HEK293 (cell line): ENCODE data around the gene NHS.

Experiments used
- CTCF ChIA-PET: fragments of 350-600 bp; formaldehyde crosslinking; extraction: SDS; loops from one replicate; lab custom pipeline; 2021; ENCODE audit warnings: antibody characterized with exemption; lab: Yijun Ruan, JAX
- POLR2A ChIA-PET: fragments of 300-600 bp; formaldehyde crosslinking; extraction: SDS; loops from one replicate; lab custom pipeline; 2020; ENCODE audit warnings: antibody characterized with exemption, inconsistent platforms; lab: Yijun Ruan, JAX
- H3K27ac ChIP-seq: fragments of 200-500 bp; sonication (Bioruptor generic); 2 replicates; pipeline ENCODE4 v1.5.1; 2014; ENCODE audit warnings: low read depth, low read length, control low read depth, inconsistent platforms; ENCODE audit errors: extremely low read depth
- H3K36me3 ChIP-seq, 2 experiments: fragments of 200-500 bp in 1 of 2; sonication (Bioruptor generic) in 1 of 2; 1 replicate in 1 of 2; 2 replicates in 1 of 2; pipeline ENCODE4 v1.5.1; 2014 to 2017; ENCODE audit warnings: inconsistent platforms in 2 of 2, low read length in 2 of 2; ENCODE audit not compliant: control insufficient read depth in 2 of 2, insufficient read depth in 1 of 2
- H3K4me1 ChIP-seq: fragments of 200-500 bp; sonication (Bioruptor generic); 2 replicates; pipeline ENCODE4 v1.5.1; 2014; ENCODE audit warnings: mild to moderate bottlenecking, low read length, inconsistent platforms; ENCODE audit not compliant: control insufficient read depth, insufficient read depth
- H3K4me3 ChIP-seq: 2 replicates; pipeline ENCODE4 v1.5.1; 2011; ENCODE audit warnings: low read depth, mild to moderate bottlenecking, control low read depth, low read length, moderate library complexity
- H3K9me3 ChIP-seq: fragments of 200-500 bp; sonication (Bioruptor generic); 2 replicates; pipeline ENCODE4 v1.5.1; 2014; ENCODE audit warnings: low read depth, low read length, inconsistent platforms; ENCODE audit not compliant: control insufficient read depth, insufficient read depth
- BCL6B ChIP-seq: fragments of 450-650 bp; formaldehyde crosslinking; IDR thresholded peaks from 2 replicates; pipeline ENCODE4 v1.5.1; 2017; ENCODE audit warnings: missing biosample characterization, missing genetic modification characterization
- GFI1B ChIP-seq: fragments of 450-650 bp; formaldehyde crosslinking; IDR thresholded peaks from 2 replicates; pipeline ENCODE4 v1.5.1; 2016; ENCODE audit warnings: missing biosample characterization, missing genetic modification characterization
- MYNN ChIP-seq: fragments of 450-650 bp; formaldehyde crosslinking; IDR thresholded peaks from 2 replicates; pipeline ENCODE4 v1.5.1; 2016; ENCODE audit warnings: missing biosample characterization, missing genetic modification characterization, borderline replicate concordance
- OVOL3 ChIP-seq: fragments of 450-650 bp; formaldehyde crosslinking; IDR thresholded peaks from 2 replicates; pipeline ENCODE4 v1.5.1; 2016; ENCODE audit warnings: missing biosample characterization, missing genetic modification characterization
- PBX3 ChIP-seq: sonication (generic); formaldehyde crosslinking; IDR thresholded peaks from 2 replicates; pipeline ENCODE4 v1.8.1; 2022; ENCODE audit warnings: mild to moderate bottlenecking, moderate library complexity, missing genetic modification reagents
- PRDM1 ChIP-seq: fragments of 450-650 bp; formaldehyde crosslinking; IDR thresholded peaks from 2 replicates; pipeline ENCODE4; 2016; ENCODE audit warnings: missing biosample characterization, missing genetic modification characterization
- REST ChIP-seq: fragments of 450-650 bp; formaldehyde crosslinking; IDR thresholded peaks from 2 replicates; pipeline ENCODE4 v1.5.1; 2016; ENCODE audit warnings: missing biosample characterization, missing genetic modification characterization
- SCRT2 ChIP-seq: fragments of 450-650 bp; formaldehyde crosslinking; IDR thresholded peaks from 2 replicates; pipeline ENCODE4 v1.5.1; 2016; ENCODE audit warnings: missing biosample characterization, missing genetic modification characterization
- TCF7L2 ChIP-seq: IDR thresholded peaks from 2 replicates; pipeline ENCODE4 v1.6.1; 2011; ENCODE audit warnings: low read depth, mild to moderate bottlenecking, inconsistent platforms, low read length, moderate library complexity, borderline replicate concordance
- ZBTB44 ChIP-seq: fragments of 450-650 bp; IDR thresholded peaks from 2 replicates; pipeline ENCODE4 v1.5.1; 2018; ENCODE audit warnings: missing biosample characterization, mild to moderate bottlenecking, missing genetic modification characterization
- ZBTB6 ChIP-seq: fragments of 450-650 bp; formaldehyde crosslinking; IDR thresholded peaks from 2 replicates; pipeline ENCODE4 v1.5.1; 2017; ENCODE audit warnings: missing biosample characterization, missing genetic modification characterization
- ZIC2 ChIP-seq: fragments of 450-650 bp; formaldehyde crosslinking; IDR thresholded peaks from 2 replicates; pipeline ENCODE4 v1.5.1; 2016; ENCODE audit warnings: missing biosample characterization, missing genetic modification characterization
- ZNF155 ChIP-seq: fragments of 450-650 bp; formaldehyde crosslinking; IDR thresholded peaks from 2 replicates; pipeline ENCODE4 v1.5.1; 2016; ENCODE audit warnings: missing biosample characterization, missing genetic modification characterization
- ZNF202 ChIP-seq: fragments of 450-650 bp; formaldehyde crosslinking; IDR thresholded peaks from 2 replicates; pipeline ENCODE4 v1.5.1; 2016; ENCODE audit warnings: missing biosample characterization, missing genetic modification characterization, borderline replicate concordance
- ZNF548 ChIP-seq: fragments of 450-650 bp; formaldehyde crosslinking; IDR thresholded peaks from 2 replicates; pipeline ENCODE4 v1.5.1; 2016; ENCODE audit warnings: missing biosample characterization, missing genetic modification characterization
- ZNF549 ChIP-seq: fragments of 450-650 bp; IDR thresholded peaks from 2 replicates; pipeline ENCODE4 v1.5.1; 2018; ENCODE audit warnings: missing biosample characterization, missing genetic modification characterization, mild to moderate bottlenecking, inconsistent platforms, moderate library complexity
- ZNF560 ChIP-seq: fragments of 450-650 bp; formaldehyde crosslinking; IDR thresholded peaks from 2 replicates; pipeline ENCODE4 v1.5.1; 2017; ENCODE audit warnings: missing biosample characterization, missing genetic modification characterization, borderline replicate concordance
- ZNF626 ChIP-seq: fragments of 450-650 bp; sonication (Bioruptor Pico); formaldehyde crosslinking; IDR thresholded peaks from 2 replicates; pipeline ENCODE4 v1.5.1; 2018; ENCODE audit warnings: missing biosample characterization, missing genetic modification characterization, inconsistent platforms
- ZNF670 ChIP-seq: fragments of 450-650 bp; formaldehyde crosslinking; IDR thresholded peaks from 2 replicates; pipeline ENCODE4 v1.5.1; 2016; ENCODE audit warnings: missing biosample characterization, missing genetic modification characterization, low read depth
- ZNF791 ChIP-seq: fragments of 450-650 bp; formaldehyde crosslinking; IDR thresholded peaks from 2 replicates; pipeline ENCODE4 v1.5.1; 2016; ENCODE audit warnings: missing biosample characterization, missing genetic modification characterization
- ZNF837 ChIP-seq: fragments of 450-650 bp; formaldehyde crosslinking; IDR thresholded peaks from 2 replicates; pipeline ENCODE4 v1.5.1; 2016; ENCODE audit warnings: missing biosample characterization, missing genetic modification characterization
- ZSCAN16 ChIP-seq: fragments of 450-650 bp; formaldehyde crosslinking; IDR thresholded peaks from 2 replicates; pipeline ENCODE4 v1.5.1; 2016; ENCODE audit warnings: missing biosample characterization, missing genetic modification characterization
- ZSCAN30 ChIP-seq: fragments of 450-650 bp; IDR thresholded peaks from 2 replicates; pipeline ENCODE4 v1.5.1; 2018; ENCODE audit warnings: missing biosample characterization, mild to moderate bottlenecking, missing genetic modification characterization, moderate library complexity

Gene NHS

GRCh38 chrX:17413228-17413627 lies 38.2 kb downstream of the NHS start (continued):
- TF ChIP-seq TCF7L2: peak; percentile 64
- no peak for TF ChIP-seq ZBTB44
- TF ChIP-seq GFI1B (tag by site-specific recombination): no peak
- TF ChIP-seq ZBTB6 (tag by site-specific recombination): no peak
- TF ChIP-seq OVOL3 (tag by site-specific recombination): peak; percentile 17; the same call in 1 of the 2 replicates
- no peak for TF ChIP-seq ZNF670 (tag by site-specific recombination)
- TF ChIP-seq, all 188 proteins: peak for 47

- H3K4me1 ChIP-seq: peaks cover 27% of the 10 kb centered on the region
- CTCF ChIA-PET: interaction anchor here (0.6 kb wide), 1 partner anchor 143 kb away, joined by 3 read pairs; no protein-coding TSS in a partner anchor
- no peak overlapping the region; the same call in 1 of the 2 replicates for H3K27ac ChIP-seq
- TF ChIP-seq SCRT2 (no peak), MYNN (tag by site-specific recombination) (peak; percentile 72), OVOL3 (tag by site-specific recombination) (no peak)
- no peak overlapping the region for H3K4me3 ChIP-seq
- no peaks in the 10 kb centered on the region for H3K9me3 ChIP-seq
- no peaks in the 10 kb centered on the region for H3K36me3 ChIP-seq
- POLR2A ChIA-PET: no interaction called here
Measured at GRCh38 chrX:17414027-17414658, 39.1 kb downstream of the NHS start.

- Histone ChIP-seq H3K4me1 (peaks cover 25% of the 10 kb centered on the region), H3K9me3 (no peaks in the 10 kb centered on the region), H3K4me3 (no peak overlapping the region), H3K36me3 (no peaks in the 10 kb centered on the region), H3K27ac (no peak overlapping the region)
- POLR2A ChIA-PET: no interaction called here
- CTCF ChIA-PET: interaction anchor here (0.7 kb wide), 1 partner anchor 64 kb away, joined by 3 read pairs; no protein-coding TSS in a partner anchor
- TF ChIP-seq ZNF626 (tag by site-specific recombination) (no peak), ZIC2 (tag by site-specific recombination) (no peak), ZSCAN30 (no peak), ZNF791 (tag by site-specific recombination) (no peak), PBX3 (CRISPR knock-in tag) (no peak), ZSCAN16 (tag by site-specific recombination) (no peak), PRDM1 (tag by site-specific recombination) (no peak), ZNF202 (no peak), ZNF837 (tag by site-specific recombination) (no peak), BCL6B (tag by site-specific recombination) (no peak), ZNF560 (tag by site-specific recombination) (no peak), ZNF155 (tag by site-specific recombination) (no peak), REST (tag by site-specific recombination) (no peak), ZNF548 (tag by site-specific recombination) (no peak), ZNF549 (no peak)
Measured at GRCh38 chrX:17414839-17415238, 39.8 kb downstream of the NHS start.
